GM21737 (cell line): ENCODE data around the gene LPP.
"Not testable (repeated sequence)": the region's sequence is repeated elsewhere in the genome, so short reads cannot be mapped to it uniquely, and the experiment has no call there.

Source experiments
- ATAC-seq: cut with Tn5 transposase; IDR thresholded peaks from one replicate; pipeline ENCODE4 v1.9.1; 2021; ENCODE audit warnings: mild to moderate bottlenecking, moderate library complexity; ENCODE audit not compliant: unreplicated experiment

LPP gene

GRCh38 chr3:188421836-188422540 is 268.0 kb downstream of the LPP start:
- peak; percentile 98 for ATAC-seq

GRCh38 chr3:188427981-188428380 is 274.0 kb downstream of the LPP start:
- ATAC-seq = not testable (repeated sequence)

- ATAC-seq = no peak
Measured at GRCh38 chr3:188431040-188431439, 277.1 kb downstream of the LPP start.

- no peak for ATAC-seq
Measured at GRCh38 chr3:188431553-188431952, 277.6 kb downstream of the LPP start.

- no peak for ATAC-seq
Measured at GRCh38 chr3:188432802-188433520, 279.0 kb downstream of the LPP start.

GRCh38 chr3:188433521-188434150 is 279.7 kb downstream of the LPP start:
- ATAC-seq = no peak

- no peak for ATAC-seq
Measured at GRCh38 chr3:188434594-188434993, 280.6 kb downstream of the LPP start.

- ATAC-seq = no peak
Measured at GRCh38 chr3:188435266-188435665, 281.3 kb downstream of the LPP start.

GRCh38 chr3:188437926-188438325 is 284.0 kb downstream of the LPP start:
- ATAC-seq = no peak

- ATAC-seq = peak; percentile 89
Measured at GRCh38 chr3:188439080-188439479, 285.1 kb downstream of the LPP start.

GRCh38 chr3:188440340-188440972 is 286.5 kb downstream of the LPP start:
- ATAC-seq = no peak

GRCh38 chr3:188442430-188442829 is 288.5 kb downstream of the LPP start:
- ATAC-seq = no peak

GRCh38 chr3:188445175-188445574 is 291.2 kb downstream of the LPP start:
- not testable (repeated sequence) for ATAC-seq

GRCh38 chr3:188446014-188446413 is 292.1 kb downstream of the LPP start:
- peak; percentile 88 for ATAC-seq

GRCh38 chr3:188446766-188447165 is 292.8 kb downstream of the LPP start:
- no peak for ATAC-seq

GRCh38 chr3:188448813-188449212 is 294.9 kb downstream of the LPP start:
- ATAC-seq = no peak

- ATAC-seq = no peak
Measured at GRCh38 chr3:188449421-188449820, 295.5 kb downstream of the LPP start.

- ATAC-seq = no peak
Measured at GRCh38 chr3:188452158-188452772, 298.3 kb downstream of the LPP start.

- ATAC-seq = no peak
Measured at GRCh38 chr3:188453431-188454384, 299.8 kb downstream of the LPP start.

GRCh38 chr3:188455748-188456147 is 301.8 kb downstream of the LPP start:
- ATAC-seq = no peak
